H9 (cell line): ENCODE results near the gene PLXNB2. TPM values are rescaled to one million over a fixed set of nuclear protein-coding genes. Genes with fewer than 3 reads are reported as not detected.

Experiments
- DNase-seq: peaks from one replicate; pipeline ENCODE4 v3.0.0-alpha.2; 2017
- H2AFZ ChIP-seq: one replicate; pipeline ENCODE4 v1.6.1; 2013; ENCODE audit warnings: mild to moderate bottlenecking, low read length, control low read depth, moderate library complexity
- H2AK5ac ChIP-seq: 2 replicates; pipeline ENCODE4 v1.6.1; 2013; ENCODE audit warnings: low read length, control low read depth, mixed read lengths; ENCODE audit not compliant: insufficient read length
- H2BK120ac ChIP-seq: one replicate; pipeline ENCODE4 v1.6.1; 2013; ENCODE audit warnings: low read depth, mild to moderate bottlenecking, low read length, control low read depth, inconsistent platforms; ENCODE audit not compliant: poor library complexity, severe bottlenecking
- H2BK12ac ChIP-seq: 2 replicates; pipeline ENCODE4 v1.6.1; 2013; ENCODE audit warnings: low read length, control low read depth, mixed read lengths, low read depth; ENCODE audit not compliant: insufficient read length
- H2BK15ac ChIP-seq: 2 replicates; pipeline ENCODE4 v1.6.1; 2013; ENCODE audit warnings: low read depth, low read length, control low read depth
- H2BK20ac ChIP-seq: one replicate; pipeline ENCODE4 v1.6.1; 2013; ENCODE audit warnings: low read depth, mild to moderate bottlenecking, low read length, control low read depth, inconsistent platforms; ENCODE audit not compliant: poor library complexity, severe bottlenecking
- H2BK5ac ChIP-seq: 2 replicates; pipeline ENCODE4 v1.6.1; 2013; ENCODE audit warnings: low read length, control low read depth, mixed read lengths; ENCODE audit not compliant: insufficient read length
- H3K14ac ChIP-seq: 2 replicates; pipeline ENCODE4 v1.6.1; 2013; ENCODE audit warnings: low read length, control low read depth; ENCODE audit not compliant: insufficient read depth
- H3K18ac ChIP-seq: 2 replicates; pipeline ENCODE4 v1.6.1; 2013; ENCODE audit warnings: low read depth, mild to moderate bottlenecking, mixed read lengths, low read length, control low read depth; ENCODE audit not compliant: insufficient read length
- H3K23ac ChIP-seq: 2 replicates; pipeline ENCODE4 v1.6.1; 2013; ENCODE audit warnings: low read length, control low read depth, mixed read lengths, low read depth; ENCODE audit not compliant: insufficient read length
- H3K23me2 ChIP-seq: 2 replicates; pipeline ENCODE4 v1.6.1; 2013; ENCODE audit warnings: low read depth, mild to moderate bottlenecking, mixed read lengths, low read length, control low read depth; ENCODE audit not compliant: insufficient read length, poor library complexity, severe bottlenecking
- H3K27ac ChIP-seq: 2 replicates; pipeline ENCODE4 v1.5.1; 2013; ENCODE audit warnings: low read length, control low read depth, mixed read lengths, low read depth; ENCODE audit not compliant: insufficient read length
- H3K27me3 ChIP-seq: 2 replicates; pipeline ENCODE4 v1.6.1; 2013; ENCODE audit warnings: low read length, control low read depth, inconsistent platforms; ENCODE audit not compliant: insufficient read depth
- H3K4ac ChIP-seq: 2 replicates; pipeline ENCODE4 v1.6.1; 2013; ENCODE audit warnings: low read depth, mild to moderate bottlenecking, control low read depth, inconsistent platforms, low read length, moderate library complexity
- H3K4me1 ChIP-seq: 2 replicates; pipeline ENCODE4 v1.6.1; 2013; ENCODE audit warnings: low read length, control low read depth, inconsistent platforms; ENCODE audit not compliant: insufficient read depth
- H3K4me2 ChIP-seq: 2 replicates; pipeline ENCODE4 v1.6.1; 2013; ENCODE audit warnings: low read length, control low read depth, mixed read lengths; ENCODE audit not compliant: insufficient read length, insufficient read depth
- H3K56ac ChIP-seq: 2 replicates; pipeline ENCODE4 v1.6.1; 2013; ENCODE audit warnings: low read depth, mild to moderate bottlenecking, mixed read lengths, low read length, control low read depth; ENCODE audit not compliant: insufficient read length
- H3K79me1 ChIP-seq: 2 replicates; pipeline ENCODE4 v1.6.1; 2013; ENCODE audit warnings: low read depth, mild to moderate bottlenecking, moderate library complexity, low read length, control low read depth, inconsistent platforms; ENCODE audit not compliant: insufficient read depth, poor library complexity, severe bottlenecking
- H3K79me2 ChIP-seq: 2 replicates; pipeline ENCODE4 v1.6.1; 2013; ENCODE audit warnings: low read length, control low read depth, inconsistent platforms; ENCODE audit not compliant: insufficient read depth
- H3K9ac ChIP-seq: 2 replicates; pipeline ENCODE4 v1.6.1; 2013; ENCODE audit warnings: low read length, control low read depth, mixed read lengths; ENCODE audit not compliant: insufficient read length; ENCODE audit errors: extremely low read depth
- H3K9me3 ChIP-seq: one replicate; pipeline ENCODE4 v1.6.1; 2013; ENCODE audit warnings: low read depth, low read length, inconsistent platforms; ENCODE audit not compliant: control insufficient read depth
- H3T11ph ChIP-seq: one replicate; pipeline ENCODE4 v1.6.1; 2013; ENCODE audit warnings: mild to moderate bottlenecking, low read length, control low read depth, inconsistent platforms
- H4K20me1 ChIP-seq: one replicate; pipeline ENCODE4 v1.6.1; 2013; ENCODE audit not compliant: control insufficient read depth, insufficient read length, insufficient read depth
- H4K5ac ChIP-seq: 2 replicates; pipeline ENCODE4 v1.6.1; 2013; ENCODE audit warnings: low read depth, mild to moderate bottlenecking, mixed read lengths, low read length, control low read depth; ENCODE audit not compliant: insufficient read length
- H4K8ac ChIP-seq: replicated peaks from 2 replicates; pipeline ENCODE4 v1.6.1; 2013; ENCODE audit warnings: low read length, control low read depth, mixed read lengths, low read depth; ENCODE audit not compliant: insufficient read length
- H4K91ac ChIP-seq: 2 replicates; pipeline ENCODE4 v1.6.1; 2013; ENCODE audit warnings: low read depth, mild to moderate bottlenecking, moderate library complexity, mixed read lengths, low read length, control low read depth; ENCODE audit not compliant: insufficient read length
- H3K27ac Mint-ChIP-seq, 3 experiments: 2 replicates in 2 of 3; 3 replicates in 1 of 3; pipeline ENCODE4 v1.8.0; 2020 to 2021; ENCODE audit warnings: mixed read lengths in 3 of 3, mild to moderate bottlenecking in 1 of 3, moderate library complexity in 1 of 3
- H3K27me3 Mint-ChIP-seq: 2 replicates; pipeline ENCODE4 v1.8.0; 2021; ENCODE audit warnings: low read depth, mild to moderate bottlenecking, moderate library complexity, mixed read lengths
- H3K36me3 Mint-ChIP-seq, 3 experiments: 2 replicates in 2 of 3; 3 replicates in 1 of 3; pipeline ENCODE4 v1.8.0; 2020 to 2021; ENCODE audit warnings: low read depth in 3 of 3, mixed read lengths in 3 of 3; ENCODE audit not compliant: insufficient read depth in 1 of 3
- H3K4me1 Mint-ChIP-seq, 2 experiments: 2 replicates each; pipeline ENCODE4 v1.8.0; 2020; ENCODE audit warnings: mixed read lengths in 2 of 2
- H3K4me3 Mint-ChIP-seq, 2 experiments: 2 replicates in 1 of 2; 3 replicates in 1 of 2; pipeline ENCODE4 v1.8.0; 2020 to 2021; ENCODE audit warnings: mild to moderate bottlenecking in 2 of 2, mixed read lengths in 2 of 2, moderate library complexity in 1 of 2
- H3K9me3 Mint-ChIP-seq, 2 experiments: 2 replicates in 1 of 2; 3 replicates in 1 of 2; pipeline ENCODE4 v1.8.0; 2020; ENCODE audit warnings: mild to moderate bottlenecking in 2 of 2, mixed read lengths in 2 of 2, moderate library complexity in 1 of 2
- WGBS: extraction: QIAGEN DNeasy Blood & Tissue Kit; methylation state at CpG from one replicate; pipeline ENCODE4 v1.1.7; 2013; ENCODE audit warnings: missing lambda C conversion rate, low lambda C conversion rate, mixed read lengths; ENCODE audit not compliant: insufficient read length; ENCODE audit errors: extremely low coverage; 5-methylcytosine and 5-hydroxymethylcytosine counted together
- total RNA-seq: library from RNA; stranded (reverse); gene quantifications from 2 replicates; pipeline ENCODE4 v1.2.1, GENCODE V29; 2021
- TF ChIP-seq, protein P1 (sequence below): fragments of 200-600 bp; sonication (generic); conservative IDR thresholded peaks from 3 replicates; pipeline ENCODE4 v1.8.0; 2021; ENCODE audit warnings: antibody characterized with exemption, mild to moderate bottlenecking

PLXNB2 gene
- total RNA-seq, 1 experiment from 2014 or later, result 87.6 TPM

DNA sequence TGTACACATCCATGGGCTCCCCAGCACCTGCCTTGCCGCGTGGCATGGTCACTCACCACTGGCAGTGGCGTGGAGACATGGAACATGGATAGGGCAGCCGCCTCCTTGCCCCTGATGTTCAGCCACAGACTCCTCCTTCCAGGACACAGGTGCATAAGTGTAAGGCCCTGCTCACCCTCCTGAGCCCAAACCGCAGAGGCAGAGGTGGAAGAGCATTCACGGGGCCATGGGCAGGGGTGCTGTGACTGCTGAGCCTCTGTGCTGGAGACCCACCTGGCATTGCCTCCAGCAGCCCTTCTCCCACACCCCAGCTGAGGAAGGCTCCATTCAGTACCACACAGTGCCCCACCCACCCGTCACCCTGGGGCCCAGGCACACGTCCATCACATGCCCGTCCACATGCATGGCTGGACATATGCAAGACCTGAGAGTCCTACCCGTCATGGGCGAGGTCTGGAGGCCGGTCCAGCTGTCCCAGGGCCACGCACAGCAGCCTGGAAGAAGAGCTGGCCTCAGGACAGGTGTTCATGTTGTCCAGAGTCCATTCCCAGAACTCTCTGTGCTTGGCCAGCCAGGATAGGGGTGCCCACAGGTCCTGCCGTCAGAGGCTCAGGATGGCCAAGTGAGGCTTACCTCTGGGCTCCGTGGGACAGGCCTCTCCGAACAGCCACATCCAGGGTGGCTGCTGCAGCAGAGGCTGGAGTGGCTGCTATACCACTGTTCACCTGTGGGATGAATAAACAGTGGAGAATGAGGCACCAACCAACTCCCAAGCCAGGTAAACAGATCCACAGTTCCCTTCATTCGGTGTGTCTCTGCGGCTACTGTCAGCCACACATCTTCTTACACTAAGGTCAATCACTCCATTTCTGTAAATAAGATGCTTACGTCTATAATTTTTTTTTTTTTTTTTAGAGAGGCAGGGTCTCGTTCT, 60.9 kb downstream of the PLXNB2 start:
- peaks cover 31% of the 10 kb centered on the region for H3K23me2 ChIP-seq
- H3K9me3 Mint-ChIP-seq, result no peaks in the 10 kb centered on the region
- H3K9ac ChIP-seq, result no peak overlapping the region
- no peak overlapping the region for H3K18ac ChIP-seq
- H3K4me1 ChIP-seq, result no peaks in the 10 kb centered on the region
- peaks cover 22 to 37% of the 10 kb centered on the region in 2 experiments for H3K4me1 Mint-ChIP-seq
- H3K79me2 ChIP-seq, result peaks cover 6% of the 10 kb centered on the region; the same call in 1 of the 2 replicates
- TF ChIP-seq, protein P1, sequence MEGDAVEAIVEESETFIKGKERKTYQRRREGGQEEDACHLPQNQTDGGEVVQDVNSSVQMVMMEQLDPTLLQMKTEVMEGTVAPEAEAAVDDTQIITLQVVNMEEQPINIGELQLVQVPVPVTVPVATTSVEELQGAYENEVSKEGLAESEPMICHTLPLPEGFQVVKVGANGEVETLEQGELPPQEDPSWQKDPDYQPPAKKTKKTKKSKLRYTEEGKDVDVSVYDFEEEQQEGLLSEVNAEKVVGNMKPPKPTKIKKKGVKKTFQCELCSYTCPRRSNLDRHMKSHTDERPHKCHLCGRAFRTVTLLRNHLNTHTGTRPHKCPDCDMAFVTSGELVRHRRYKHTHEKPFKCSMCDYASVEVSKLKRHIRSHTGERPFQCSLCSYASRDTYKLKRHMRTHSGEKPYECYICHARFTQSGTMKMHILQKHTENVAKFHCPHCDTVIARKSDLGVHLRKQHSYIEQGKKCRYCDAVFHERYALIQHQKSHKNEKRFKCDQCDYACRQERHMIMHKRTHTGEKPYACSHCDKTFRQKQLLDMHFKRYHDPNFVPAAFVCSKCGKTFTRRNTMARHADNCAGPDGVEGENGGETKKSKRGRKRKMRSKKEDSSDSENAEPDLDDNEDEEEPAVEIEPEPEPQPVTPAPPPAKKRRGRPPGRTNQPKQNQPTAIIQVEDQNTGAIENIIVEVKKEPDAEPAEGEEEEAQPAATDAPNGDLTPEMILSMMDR, result no peak; the same call in 2 of the 3 replicates
- no peak overlapping the region for H3K56ac ChIP-seq
- no peak overlapping the region for H3T11ph ChIP-seq
- H3K27ac Mint-ChIP-seq, result peak overlapping the region in 1 of 3 experiments; percentile 86; a peak in 1 of 7 replicates
- no peak overlapping the region for H3K4ac ChIP-seq
- H4K5ac ChIP-seq, result no peak overlapping the region
- H3K27ac ChIP-seq, result no peak overlapping the region
- no peak overlapping the region for H3K23ac ChIP-seq
- H3K36me3 Mint-ChIP-seq, result peaks cover 0 to 16% (median 5%) of the 10 kb centered on the region in 3 experiments; a peak in 3 of 7 replicates
- 0 out of 2 replicates have a peak overlapping the region, but pooled peaks have one; percentile 7 for H2BK15ac ChIP-seq
- H3K79me1 ChIP-seq, result no peaks in the 10 kb centered on the region
- H3K4me3 Mint-ChIP-seq, result peak overlapping the region; percentile 96 to 98
- H3K9me3 ChIP-seq, result no peaks in the 10 kb centered on the region
- no peak for DNase-seq
- H3K27me3 ChIP-seq, result no peaks in the 10 kb centered on the region
- no peaks in the 10 kb centered on the region; the same call in 1 of the 2 replicates for H3K27me3 Mint-ChIP-seq
- no peak overlapping the region for H4K91ac ChIP-seq
- H2AFZ ChIP-seq, result no peak overlapping the region
- no peak overlapping the region for H3K14ac ChIP-seq
- H2BK120ac ChIP-seq, result no peak overlapping the region
- no CpG with 5 or more reads among the region's 20 CpGs for WGBS
- H2AK5ac ChIP-seq, result no peak overlapping the region
- H2BK20ac ChIP-seq, result no peak overlapping the region
- no peaks in the 10 kb centered on the region for H4K20me1 ChIP-seq
- no peak overlapping the region for H3K4me2 ChIP-seq
- no peak overlapping the region for H4K8ac ChIP-seq
- H2BK12ac ChIP-seq, result no peak overlapping the region
- no peak overlapping the region for H2BK5ac ChIP-seq
